IMR-90 (cell line): Measurements from ENCODE around the gene SIRT5.

Experiments used
- BHLHE40 ChIP-seq: fragments of 150-350 bp; IDR thresholded peaks from 2 replicates; pipeline ENCODE4 v1.6.1; 2016; ENCODE audit warnings: mild to moderate bottlenecking, low read depth, low read length
- CHD1 ChIP-seq: IDR thresholded peaks from 2 replicates; pipeline ENCODE4 v1.6.1; 2012; ENCODE audit warnings: low read depth, low read length, improper control_type of control experiment
- CTCF ChIP-seq: conservative IDR thresholded peaks from 2 replicates; pipeline ENCODE4 v1.5.1; 2012; ENCODE audit warnings: mild to moderate bottlenecking, low read depth, low read length, improper control_type of control experiment
- POLR2A ChIP-seq: IDR thresholded peaks from 2 replicates; pipeline ENCODE4 v1.6.1; 2012; ENCODE audit warnings: mild to moderate bottlenecking, low read depth, low read length
- RAD21 ChIP-seq: IDR thresholded peaks from 2 replicates; pipeline ENCODE4 v1.6.1; 2012; ENCODE audit warnings: low read length, improper control_type of control experiment
- RCOR1 ChIP-seq: IDR thresholded peaks from 2 replicates; pipeline ENCODE4 v1.6.1; 2012; ENCODE audit warnings: mild to moderate bottlenecking, low read length, improper control_type of control experiment; ENCODE audit not compliant: insufficient replicate concordance

- TF ChIP-seq CTCF, result no peak
- TF ChIP-seq POLR2A, result no peak
- TF ChIP-seq CHD1, result no peak
- no peak for TF ChIP-seq RAD21
- TF ChIP-seq RCOR1, result no peak
- no peak for TF ChIP-seq BHLHE40
Measured at GRCh38 chr6:13593720-13594119, 19.3 kb downstream of the SIRT5 start.
